GM10248 (cell line): ENCODE results near the gene PAQR7.

ENCODE experiments used
- CTCF ChIA-PET: fragments of 300-600 bp; sonication (Branson Sonifier 250); formaldehyde crosslinking; extraction: SDS; loops from one replicate; lab custom pipeline; 2021; ENCODE audit warnings: antibody characterized with exemption; lab: Yijun Ruan, JAX
- POLR2A ChIA-PET: fragments of 350-650 bp; sonication (Branson Sonifier 250); formaldehyde crosslinking; extraction: SDS; loops from one replicate; lab custom pipeline; 2020; ENCODE audit warnings: antibody characterized with exemption; lab: Yijun Ruan, JAX
- DNase-seq: peaks from one replicate; pipeline ENCODE4 v3.0.0; 2012; ENCODE audit errors: extremely low spot score
- TF ChIP-seq, protein P1 (sequence below): IDR thresholded peaks from 2 replicates; pipeline ENCODE4 v1.5.1; 2012; ENCODE audit warnings: mild to moderate bottlenecking, low read depth; ENCODE audit errors: extremely low read depth, missing control alignments, control extremely low read depth

The PAQR7 gene

DNA sequence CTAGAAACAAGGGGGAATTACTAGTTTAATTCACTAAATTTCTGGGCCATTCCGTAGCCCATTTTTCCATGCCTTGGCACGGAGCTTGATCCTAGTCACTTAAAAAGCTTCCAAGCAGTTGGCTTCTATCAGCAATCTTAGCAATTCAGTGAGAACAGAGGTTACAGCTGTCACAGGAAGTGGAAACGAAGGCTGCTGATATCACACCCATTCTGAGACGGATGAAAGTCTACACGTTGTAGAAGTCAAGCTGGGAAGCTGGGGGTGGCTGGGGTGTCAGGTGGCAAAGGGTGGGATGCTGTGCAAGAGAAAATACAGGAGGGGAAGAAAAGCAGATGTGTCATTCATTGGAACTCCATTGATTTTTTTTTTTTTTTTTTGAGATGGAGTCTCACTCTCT lies 42.5 kb upstream of the PAQR7 start:
- POLR2A ChIA-PET = no interaction called here
- TF ChIP-seq, protein P1, sequence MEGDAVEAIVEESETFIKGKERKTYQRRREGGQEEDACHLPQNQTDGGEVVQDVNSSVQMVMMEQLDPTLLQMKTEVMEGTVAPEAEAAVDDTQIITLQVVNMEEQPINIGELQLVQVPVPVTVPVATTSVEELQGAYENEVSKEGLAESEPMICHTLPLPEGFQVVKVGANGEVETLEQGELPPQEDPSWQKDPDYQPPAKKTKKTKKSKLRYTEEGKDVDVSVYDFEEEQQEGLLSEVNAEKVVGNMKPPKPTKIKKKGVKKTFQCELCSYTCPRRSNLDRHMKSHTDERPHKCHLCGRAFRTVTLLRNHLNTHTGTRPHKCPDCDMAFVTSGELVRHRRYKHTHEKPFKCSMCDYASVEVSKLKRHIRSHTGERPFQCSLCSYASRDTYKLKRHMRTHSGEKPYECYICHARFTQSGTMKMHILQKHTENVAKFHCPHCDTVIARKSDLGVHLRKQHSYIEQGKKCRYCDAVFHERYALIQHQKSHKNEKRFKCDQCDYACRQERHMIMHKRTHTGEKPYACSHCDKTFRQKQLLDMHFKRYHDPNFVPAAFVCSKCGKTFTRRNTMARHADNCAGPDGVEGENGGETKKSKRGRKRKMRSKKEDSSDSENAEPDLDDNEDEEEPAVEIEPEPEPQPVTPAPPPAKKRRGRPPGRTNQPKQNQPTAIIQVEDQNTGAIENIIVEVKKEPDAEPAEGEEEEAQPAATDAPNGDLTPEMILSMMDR = no peak
- DNase-seq = no peak
- CTCF ChIA-PET = interaction anchor here (1.6 kb wide), 1 partner anchor 12 kb away, joined by 8 read pairs; no protein-coding TSS in a partner anchor

DNA sequence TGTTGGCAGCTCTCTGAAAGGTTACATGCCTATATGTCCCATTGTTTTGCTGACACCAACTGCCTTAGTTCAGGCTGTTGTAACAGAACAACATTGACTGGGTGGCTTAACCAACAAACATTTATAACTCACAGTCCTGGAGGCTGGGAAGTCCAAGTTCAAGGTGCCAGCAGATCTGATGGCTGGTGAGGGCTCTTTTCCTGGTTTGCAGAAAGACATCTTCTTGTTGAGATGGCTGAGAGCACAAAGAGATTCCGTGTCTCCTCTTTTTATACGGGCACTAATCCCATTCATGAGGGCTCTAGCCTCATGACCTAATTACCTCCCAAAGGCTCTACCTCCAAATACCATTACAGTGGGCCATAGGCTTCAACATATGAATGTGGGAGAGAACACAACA lies 41.0 kb upstream of the PAQR7 start:
- TF ChIP-seq, protein P1 = no peak
- ChIA-PET POLR2A (no interaction called here), CTCF (no interaction called here)
- DNase-seq = no peak

GRCh38 chr1:25914074-25914995 lies 38.8 kb upstream of the PAQR7 start:
- TF ChIP-seq, protein P1 = no peak

DNA sequence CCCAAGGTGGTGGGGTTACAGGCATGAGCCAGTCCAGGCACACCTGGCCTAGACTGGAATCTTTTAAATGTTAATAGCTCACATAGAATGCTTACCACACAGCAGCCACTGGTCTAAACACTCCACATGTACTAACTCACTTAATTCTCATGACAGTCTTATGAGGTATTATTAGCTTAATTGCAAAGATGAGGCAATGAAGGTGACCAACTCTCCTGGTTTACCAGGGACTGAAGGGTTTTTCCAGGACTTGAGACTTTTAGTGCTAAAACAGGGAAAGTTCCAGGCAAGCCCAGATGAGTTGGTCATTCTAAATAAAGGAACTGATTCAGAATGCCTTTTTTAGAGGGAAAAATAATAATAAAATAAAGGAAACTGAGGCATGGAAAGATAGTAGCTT lies 37.7 kb upstream of the PAQR7 start:
- CTCF ChIA-PET = interaction anchor here (1.2 to 5.3 kb wide), 4 partner anchors 11 to 84 kb away, joined by 3 to 35 read pairs (median 10); partner anchors contain the start of gene PAFAH2
- TF ChIP-seq, protein P1 = no peak
- POLR2A ChIA-PET = no interaction called here
- no peak for DNase-seq

More at GRCh38 chr1:25914074-25914995, 38.8 kb upstream of the PAQR7 start:
- ChIA-PET POLR2A (no interaction called here), CTCF (interaction anchor here (0.7 to 5.3 kb wide), 6 partner anchors 9 to 83 kb away, joined by 3 to 35 read pairs (median 4); partner anchors contain the start of gene PAFAH2)
- DNase-seq = no peak

DNA sequence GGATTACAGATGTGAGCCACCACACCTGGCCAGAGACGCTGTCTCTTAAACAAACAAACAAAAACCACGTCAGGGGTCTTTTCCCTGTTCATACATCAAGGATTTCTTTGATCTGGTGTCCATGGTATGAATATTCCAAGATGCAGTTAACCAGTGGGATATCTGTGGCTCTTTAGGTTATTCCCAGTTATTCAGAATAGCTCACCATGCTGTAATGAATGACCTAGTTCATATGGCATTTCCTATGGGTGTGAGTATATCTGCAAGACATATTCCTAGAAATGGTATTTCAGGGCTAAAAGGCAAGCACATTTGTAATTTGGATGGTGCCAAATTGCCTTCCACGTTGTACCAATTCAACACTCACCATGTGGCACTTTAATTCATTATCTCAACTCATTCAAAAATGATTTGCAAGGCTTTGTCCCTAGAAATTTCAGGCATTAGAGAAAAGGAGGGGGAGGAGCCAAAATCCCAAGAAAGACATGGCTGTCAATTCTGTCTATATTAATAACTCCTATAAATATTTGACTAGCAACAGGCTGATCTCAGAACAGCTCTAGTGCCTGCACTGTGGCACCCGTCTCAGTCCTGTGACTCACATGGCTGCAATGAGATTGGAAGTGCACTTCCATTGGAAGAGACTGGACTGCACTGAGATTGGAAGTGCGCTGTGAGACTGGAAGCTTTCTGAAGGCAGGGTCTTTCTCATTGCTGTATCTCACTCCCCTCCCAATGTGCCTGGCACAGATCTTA lies 36.7 kb upstream of the PAQR7 start:
- ChIA-PET POLR2A (no interaction called here), CTCF (interaction anchor here (1.2 to 5.3 kb wide), 2 partner anchors 8 to 16 kb away, joined by 4 to 35 read pairs; no protein-coding TSS in a partner anchor)
- TF ChIP-seq, protein P1 = no peak
- no peak for DNase-seq

GRCh38 chr1:25911162-25911561 lies 35.7 kb upstream of the PAQR7 start:
- TF ChIP-seq, protein P1 = no peak
- no peak for DNase-seq
- ChIA-PET POLR2A (no interaction called here), CTCF (interaction anchor here (1.2 to 5.3 kb wide), 2 partner anchors 9 to 15 kb away, joined by 4 to 35 read pairs; no protein-coding TSS in a partner anchor)
